Right lobe of liver (tissue), 4 donors: Measurements from ENCODE around the gene ATF7IP.

ENCODE experiments used
- CTCF ChIP-seq, 4 donors: fragments of 200-600 bp in 3 of 4; fragments of 450-650 bp in 1 of 4; IDR thresholded peaks; one replicate each; pipeline versions ENCODE4 v1.5.1 to v1.8.0; 2016 to 2022; ENCODE audit warnings: antibody characterized with exemption in 4 of 4, mild to moderate bottlenecking in 2 of 4
- POLR2A ChIP-seq: fragments of 450-650 bp; IDR thresholded peaks from one replicate; pipeline ENCODE4 v1.6.1; 2017; ENCODE audit warnings: antibody characterized with exemption, mild to moderate bottlenecking
- donor health status: DM: no; HTN: no; CAD: no.
- donor health status: DM: no; HTN: no; CAD: no.
- donor health status: DM: no; HTN: yes; CAD: no.

DNA sequence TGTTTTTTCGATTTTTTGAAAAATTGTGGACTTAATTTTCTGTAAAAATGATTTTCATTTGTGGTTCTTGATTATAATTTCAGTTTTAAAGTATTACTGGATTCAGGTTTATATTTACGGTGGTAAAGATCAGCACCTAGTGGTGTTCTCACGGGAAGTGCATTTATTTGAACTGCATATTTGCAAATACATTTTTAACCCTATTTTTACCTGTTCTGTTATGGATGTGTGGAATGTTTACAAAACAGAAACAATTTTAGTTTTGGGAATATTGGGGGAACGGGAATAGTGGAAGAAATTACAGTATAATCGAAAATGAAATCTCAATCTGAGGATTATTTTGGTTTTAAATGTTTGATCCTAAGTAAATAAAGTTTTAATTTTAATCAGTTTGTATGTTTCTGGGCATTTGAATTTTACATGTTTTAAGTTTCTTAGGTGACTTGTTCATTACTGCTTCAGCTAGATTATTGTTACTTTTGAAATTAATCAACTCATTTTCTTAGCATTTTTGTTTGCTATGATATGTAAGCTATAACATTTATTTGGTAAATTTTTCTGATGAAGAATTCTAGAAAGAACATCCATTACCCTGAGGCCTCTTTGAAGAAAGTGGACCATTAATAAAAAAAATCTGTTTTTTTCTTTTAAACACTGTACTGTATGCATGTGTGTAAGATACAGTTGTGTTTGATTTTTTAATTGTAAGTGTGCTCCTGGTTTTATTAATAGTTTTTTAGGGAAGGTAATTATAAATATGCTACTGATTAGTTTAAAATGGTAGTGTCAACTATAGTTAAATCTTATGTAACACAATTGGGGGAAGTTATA is 942 bp downstream of the ATF7IP start:
- TF ChIP-seq POLR2A (no peak), CTCF (IDR thresholded peaks at IDR 0.05) (peak in 3 of 4 donors; percentile 18 to 32 (median 19))
